ENCODE measurements around the gene PSMB4.

GRCh38 chr1:151370211-151370911 is 29.0 kb upstream of the PSMB4 start:
- TF ChIP-seq POLR2AphosphoS5 (IDR thresholded peaks at IDR 0.05; ENCODE audit: low read depth) (0 out of 2 replicates have a peak, but pooled peaks have one; percentile 25), REST (IDR thresholded peaks at IDR 0.05; ENCODE audit: insufficient replicate concordance, low read depth) (peak; percentile 61), GABPA (IDR thresholded peaks at IDR 0.05; ENCODE audit: low read depth) (0 out of 2 replicates have a peak, but pooled peaks have one; percentile 10)
